A204.1 (cell line): ENCODE measurements around the gene NECAB3.
"Not testable (repeated sequence)": the region's sequence is repeated elsewhere in the genome, so short reads cannot be mapped to it uniquely, and the experiment has no call there.

Source experiments
- FAIRE-seq: peaks from 2 replicates; lab custom pipeline; 2012; peaks lifted over from hg19 to GRCh38; lab: Jason Lieb, UNC

The NECAB3 gene

DNA sequence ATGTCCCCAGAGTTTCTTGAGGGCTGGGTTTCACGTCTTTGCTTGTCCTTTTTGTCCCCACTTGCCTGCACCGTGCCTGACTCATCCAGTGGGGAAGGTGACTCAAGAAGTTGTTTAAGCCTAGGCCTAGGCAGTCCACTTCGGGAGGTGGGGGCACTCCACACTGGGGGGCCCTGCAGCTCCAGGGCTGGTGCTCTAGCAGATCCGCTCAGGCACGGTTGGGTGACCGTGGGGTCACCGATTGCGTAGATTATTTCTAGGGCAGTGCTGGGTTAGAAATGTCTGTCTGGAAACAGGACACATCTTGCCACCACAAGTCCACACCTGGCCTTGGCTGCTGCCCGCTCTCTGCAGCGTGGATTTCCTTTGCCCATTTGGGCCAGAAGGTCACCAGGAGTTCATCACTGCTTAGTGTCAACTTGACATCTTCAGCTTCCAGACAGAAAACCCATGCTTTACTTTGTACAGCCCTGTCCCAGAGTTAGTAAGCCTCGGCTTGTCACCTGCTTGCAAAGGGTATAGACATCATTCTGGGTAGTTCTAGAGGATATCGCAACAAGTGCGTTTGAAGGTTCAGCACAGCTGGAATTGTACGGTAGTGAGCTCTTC, 25.7 kb downstream of the NECAB3 start:
- no peak for FAIRE-seq

DNA sequence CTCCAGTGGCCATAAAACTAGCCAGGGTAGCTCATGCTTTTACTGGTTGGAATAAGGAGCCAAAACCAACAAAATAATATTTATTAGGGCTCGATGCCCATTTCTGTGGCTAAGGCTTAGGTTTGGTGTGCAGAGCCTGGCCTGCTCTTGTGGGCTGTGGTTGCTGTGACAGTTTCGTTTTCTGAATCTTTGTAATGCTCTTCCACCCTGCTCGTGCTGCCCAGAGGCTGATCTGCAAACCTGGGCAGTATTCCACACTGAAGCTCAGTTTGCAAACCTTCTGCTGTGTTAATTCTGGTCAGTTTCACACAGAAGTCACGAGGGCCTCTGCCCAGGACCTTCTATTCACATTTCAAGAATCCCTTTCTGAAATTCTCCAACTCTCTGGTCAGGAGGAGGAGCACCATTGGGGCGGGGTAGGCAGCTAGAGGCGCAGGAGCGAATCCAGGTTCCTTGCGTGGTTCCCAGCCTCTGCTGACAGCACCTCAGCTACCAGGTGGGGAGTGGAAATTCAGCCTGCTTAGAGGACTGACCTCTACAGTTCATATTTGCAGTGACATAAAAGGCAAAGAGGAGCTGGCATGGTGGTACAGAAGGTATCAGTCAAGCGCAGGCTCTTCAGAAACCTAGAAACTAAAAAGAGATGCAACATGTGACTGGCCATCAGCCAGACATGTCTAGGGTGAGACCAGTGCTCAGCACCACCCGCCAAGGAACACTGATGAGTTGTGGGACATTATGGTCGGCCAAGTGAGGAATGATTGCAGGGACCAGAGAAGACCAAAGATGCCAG, 26.4 kb downstream of the NECAB3 start:
- FAIRE-seq, result no peak

DNA sequence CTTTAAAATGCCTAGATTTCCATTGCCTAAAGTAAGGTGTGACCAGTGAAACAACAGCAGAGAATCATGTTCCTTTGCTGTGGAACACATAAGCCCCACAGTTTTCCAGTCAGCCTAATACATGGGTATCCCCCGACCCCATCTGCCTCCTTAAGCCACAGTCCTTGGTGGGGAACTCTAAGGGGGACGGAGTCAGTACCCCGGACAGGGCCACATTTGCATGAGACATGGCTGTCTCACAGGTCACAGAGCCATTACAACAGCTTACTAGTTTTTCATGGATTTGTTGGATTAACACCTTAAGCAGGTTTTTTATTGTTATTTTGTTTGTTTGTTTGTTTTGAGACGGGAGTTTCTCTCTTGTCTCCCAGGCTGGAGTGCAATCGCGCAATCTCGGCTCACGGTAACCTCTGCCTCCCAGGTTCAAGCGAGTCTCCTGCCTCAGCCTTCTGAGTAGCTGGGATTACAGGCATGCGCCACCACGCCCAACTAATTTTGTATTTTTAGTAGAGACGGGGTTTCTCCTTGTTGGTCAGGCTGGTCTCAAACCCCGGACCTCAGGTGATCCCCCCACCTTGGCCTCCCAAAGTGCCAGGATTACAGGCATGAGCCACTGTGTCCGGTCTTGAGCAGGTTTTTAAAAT, 27.1 kb downstream of the NECAB3 start:
- FAIRE-seq, result not testable (repeated sequence)

DNA sequence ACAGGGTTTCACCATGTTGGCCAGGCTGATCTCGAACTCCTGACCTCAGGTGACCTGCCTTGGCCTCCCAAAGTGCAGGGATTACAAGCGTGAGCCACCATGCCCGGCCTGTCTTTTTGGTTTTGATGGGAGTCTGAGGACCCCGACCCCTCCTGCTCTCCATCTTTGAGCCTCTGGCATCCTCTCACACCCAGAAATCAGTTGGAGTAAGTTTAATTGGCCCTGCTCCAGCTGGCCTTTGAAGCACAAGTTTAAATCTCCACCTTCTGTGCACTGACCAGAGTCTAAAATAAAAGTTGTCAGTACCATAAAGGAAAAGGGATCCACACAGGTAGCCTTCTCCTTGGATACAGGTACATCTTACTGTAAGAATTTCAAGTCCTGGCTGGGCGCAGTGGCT, 28.0 kb downstream of the NECAB3 start:
- no peak for FAIRE-seq

DNA sequence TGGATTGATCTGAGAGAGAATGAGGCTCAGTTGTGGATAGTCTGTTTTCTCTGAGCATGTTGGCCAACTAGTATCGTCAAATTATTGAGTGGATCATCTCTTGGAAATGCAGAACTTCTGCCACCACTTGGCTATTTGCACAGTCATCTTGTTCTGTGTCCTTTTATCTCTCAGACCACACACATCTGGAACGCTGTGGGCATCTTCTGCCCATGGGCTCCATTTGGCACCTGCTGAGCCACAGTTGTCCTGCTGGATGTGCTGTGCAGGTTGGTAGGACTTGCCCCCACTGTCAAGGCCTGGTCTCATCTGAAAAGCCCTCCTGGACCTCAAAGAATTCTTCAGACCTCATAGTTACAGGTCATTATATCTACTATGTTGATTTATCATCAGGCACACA, 28.8 kb downstream of the NECAB3 start:
- no peak for FAIRE-seq

DNA sequence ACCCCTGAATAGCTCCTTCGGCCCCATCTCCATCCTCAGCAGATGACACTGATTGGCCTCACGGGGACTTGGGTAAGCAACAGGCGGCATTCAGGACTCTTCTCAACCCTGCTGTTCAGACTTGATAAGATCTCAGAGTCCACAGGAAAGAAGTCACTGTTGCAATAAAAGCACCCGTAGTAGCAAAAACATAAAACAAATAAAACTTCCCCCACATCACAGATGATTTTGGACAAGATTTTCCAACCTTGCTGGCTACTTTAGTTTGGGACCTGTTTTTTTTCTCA, 29.2 kb downstream of the NECAB3 start:
- no peak for FAIRE-seq

DNA sequence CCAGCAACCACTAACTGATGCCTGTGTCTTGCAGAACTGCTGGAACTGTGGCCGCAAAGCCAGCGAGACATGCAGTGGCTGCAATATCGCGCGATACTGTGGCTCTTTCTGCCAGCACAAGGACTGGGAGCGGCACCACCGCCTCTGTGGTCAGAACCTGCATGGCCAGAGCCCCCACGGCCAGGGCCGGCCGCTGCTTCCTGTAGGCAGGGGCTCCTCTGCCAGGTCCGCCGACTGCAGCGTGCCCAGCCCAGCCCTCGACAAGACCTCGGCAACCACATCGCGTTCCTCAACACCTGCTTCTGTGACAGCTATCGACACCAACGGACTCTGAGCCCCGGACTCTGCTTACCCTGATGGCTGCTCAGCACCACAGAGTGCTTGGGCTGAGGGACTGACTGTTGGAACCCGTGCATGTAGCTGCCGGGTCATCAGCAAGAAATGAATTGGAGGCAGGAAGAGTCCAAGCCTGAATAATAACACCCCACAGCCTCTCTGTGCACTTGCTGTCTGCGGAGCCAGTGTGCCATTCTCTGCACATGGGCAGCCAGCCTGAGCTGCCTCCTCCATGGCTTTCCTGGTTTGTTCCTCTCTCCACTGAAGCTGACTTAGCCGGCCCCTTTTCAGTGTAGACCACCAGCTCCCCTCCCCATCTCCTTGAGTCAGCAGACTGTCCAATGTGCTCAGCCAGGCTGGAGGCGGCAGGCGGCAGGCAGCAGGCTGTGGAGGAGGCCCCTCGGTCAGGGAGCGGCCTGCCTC, 29.7 kb downstream of the NECAB3 start:
- FAIRE-seq, result no peak

DNA sequence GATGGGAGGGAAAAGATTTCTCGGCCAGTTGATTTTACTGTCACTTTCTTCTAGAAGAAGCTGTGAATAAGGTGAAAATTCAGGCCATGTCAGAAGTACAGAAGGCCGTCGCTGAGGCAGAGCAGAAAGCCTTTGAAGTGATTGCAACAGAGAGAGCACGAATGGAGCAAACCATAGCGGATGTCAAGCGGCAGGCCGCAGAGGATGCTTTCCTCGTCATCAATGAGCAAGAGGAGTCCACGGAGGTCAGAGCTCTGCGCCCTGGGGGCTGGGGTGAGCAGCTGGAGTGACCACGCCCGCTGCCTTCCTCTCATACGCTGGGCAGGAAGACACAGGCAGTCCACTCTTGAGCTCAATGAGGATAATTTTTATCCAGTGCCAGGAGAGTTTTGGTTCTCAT, 33.9 kb downstream of the NECAB3 start:
- no peak for FAIRE-seq

DNA sequence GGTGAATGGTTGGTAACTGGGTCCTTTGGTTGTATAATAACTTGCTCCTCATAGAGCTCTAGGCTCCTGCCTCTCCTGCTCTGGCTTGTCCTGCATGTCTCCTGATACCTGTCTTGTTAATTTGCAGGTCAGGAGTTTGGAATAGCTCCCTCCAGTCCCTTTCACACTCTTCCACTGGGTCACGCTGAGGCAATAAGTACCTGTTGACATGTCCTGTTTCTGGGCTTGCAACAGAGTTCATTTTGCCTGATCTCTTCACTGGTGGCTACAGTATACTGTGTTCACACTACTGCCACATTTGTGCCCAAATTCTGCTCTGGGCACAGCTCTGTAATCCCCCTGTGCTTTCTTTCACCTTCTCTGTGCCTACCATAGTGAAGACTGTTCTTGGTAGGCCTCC, 37.5 kb downstream of the NECAB3 start:
- FAIRE-seq, result no peak

DNA sequence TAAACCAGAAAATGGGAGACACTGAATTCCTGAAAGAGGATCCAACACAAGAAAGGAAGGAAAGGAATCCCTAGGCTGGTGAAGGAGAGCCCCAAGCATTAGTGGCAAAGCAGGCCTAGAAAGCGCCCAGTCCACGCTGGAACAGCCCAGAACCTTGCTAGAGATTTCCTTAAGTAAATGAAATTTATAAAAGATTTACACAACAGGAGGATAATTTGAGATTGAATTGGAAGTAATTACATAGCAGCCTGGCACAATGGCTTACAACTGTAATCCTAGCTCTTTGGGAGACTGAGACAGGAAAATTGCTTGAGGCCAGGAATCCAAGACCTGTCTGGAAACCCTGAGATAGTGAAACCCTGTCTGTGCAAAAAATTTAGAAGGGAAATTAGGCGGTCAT, 38.9 kb downstream of the NECAB3 start:
- no peak for FAIRE-seq

DNA sequence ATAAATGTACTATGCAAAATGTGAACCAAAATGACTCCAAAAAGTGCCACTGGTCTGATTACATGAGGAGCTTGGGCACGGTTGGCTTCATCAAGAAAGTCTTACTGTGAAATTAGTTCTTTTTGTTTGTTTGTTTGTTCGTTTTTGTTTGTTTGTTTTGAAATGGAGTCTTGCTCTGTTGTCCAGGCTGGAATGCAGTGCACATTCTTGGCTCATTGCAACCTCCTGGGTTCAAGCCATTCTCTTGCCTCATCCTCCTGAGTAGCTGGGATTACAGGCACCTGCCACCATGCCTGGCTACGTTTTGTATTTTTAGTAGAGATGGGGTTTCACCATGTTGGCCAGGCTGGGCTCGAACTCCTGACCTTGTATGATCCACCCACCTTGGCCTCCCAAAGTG, 42.3 kb downstream of the NECAB3 start:
- FAIRE-seq, result not testable (repeated sequence)

DNA sequence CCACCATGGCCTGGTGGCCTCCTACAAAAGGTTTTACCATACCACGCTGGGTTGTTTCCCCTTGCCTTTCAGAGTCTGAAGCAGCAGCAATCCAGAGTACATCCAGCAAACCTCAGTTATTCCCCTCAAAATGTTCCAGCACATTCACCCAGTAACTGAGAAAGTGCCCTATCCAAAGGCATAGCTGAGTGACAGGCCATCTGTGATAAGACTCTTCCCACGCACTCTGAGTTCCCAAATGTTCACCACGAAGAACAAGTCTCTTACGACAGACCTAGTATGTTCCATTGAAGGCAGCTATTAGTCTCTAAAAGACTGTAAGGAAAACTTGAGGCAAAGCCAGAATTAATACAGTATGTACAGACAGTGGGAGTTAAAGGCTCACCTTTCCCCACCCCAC, 43.7 kb downstream of the NECAB3 start:
- no peak for FAIRE-seq

DNA sequence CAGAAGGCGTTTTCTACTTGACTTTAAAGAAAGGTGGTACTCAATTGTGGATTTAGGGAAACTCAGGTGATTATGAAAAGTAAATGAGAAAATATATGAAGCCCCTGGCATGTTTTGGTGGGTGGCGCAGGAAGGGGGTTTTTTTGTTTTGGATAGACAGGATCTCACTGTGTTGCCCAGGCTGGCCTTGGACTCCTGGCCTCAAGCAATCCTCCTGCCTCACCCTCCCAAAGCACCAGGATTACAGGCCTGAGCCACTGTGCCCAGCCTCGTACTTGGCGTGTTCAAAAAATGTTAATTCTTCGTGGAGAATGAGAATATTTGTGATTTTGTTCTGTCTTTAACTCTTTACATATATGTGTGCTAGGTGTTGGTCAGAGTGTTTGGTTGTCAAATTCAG, 44.2 kb downstream of the NECAB3 start:
- no peak for FAIRE-seq

DNA sequence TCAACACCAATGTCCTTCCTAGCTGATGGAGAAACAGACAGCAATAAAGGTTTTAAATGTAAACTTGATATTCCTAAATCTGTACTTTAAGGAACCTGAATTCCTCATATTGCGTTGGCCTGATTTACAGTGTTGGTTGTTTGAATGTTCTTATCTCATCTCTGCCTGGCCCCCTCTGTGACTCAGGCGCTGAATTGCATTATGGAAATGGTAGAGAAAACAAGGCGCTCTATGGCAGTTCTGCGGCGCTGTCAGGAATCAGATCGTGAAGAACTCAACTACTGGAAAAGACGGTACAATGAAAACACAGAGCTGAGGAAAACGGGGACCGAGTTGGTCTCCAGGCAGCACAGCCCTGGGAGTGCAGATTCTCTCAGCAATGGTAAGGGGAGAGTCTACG, 44.7 kb downstream of the NECAB3 start:
- no peak for FAIRE-seq

DNA sequence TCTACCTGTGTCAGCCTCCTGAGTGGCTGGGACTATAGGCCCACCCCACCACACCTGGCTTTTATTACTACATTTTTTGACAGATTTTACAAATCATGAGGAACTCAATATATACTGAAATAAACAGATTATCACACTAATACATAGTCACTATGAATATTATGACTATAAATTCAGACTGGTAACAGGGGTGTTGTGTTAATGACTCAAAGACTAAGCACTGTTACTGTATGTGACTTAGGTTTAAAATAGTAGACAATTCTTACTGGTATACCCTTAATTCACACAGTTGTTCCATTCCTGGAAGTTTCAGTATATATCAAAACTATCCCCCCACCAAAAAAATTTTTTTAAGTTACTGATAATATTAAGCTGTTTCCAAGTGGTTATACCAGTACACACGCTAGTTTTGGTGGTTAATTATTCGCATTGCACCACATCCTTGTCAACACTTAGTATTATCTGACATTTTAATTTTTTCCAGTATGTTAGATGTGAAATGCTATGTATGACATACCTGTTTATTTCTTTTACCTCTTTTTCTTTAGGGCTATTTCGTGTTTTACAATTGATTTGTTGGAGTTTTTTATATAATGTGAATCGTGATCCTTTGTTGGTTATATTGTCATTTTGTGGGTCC, 46.5 kb downstream of the NECAB3 start:
- FAIRE-seq, result no peak

DNA sequence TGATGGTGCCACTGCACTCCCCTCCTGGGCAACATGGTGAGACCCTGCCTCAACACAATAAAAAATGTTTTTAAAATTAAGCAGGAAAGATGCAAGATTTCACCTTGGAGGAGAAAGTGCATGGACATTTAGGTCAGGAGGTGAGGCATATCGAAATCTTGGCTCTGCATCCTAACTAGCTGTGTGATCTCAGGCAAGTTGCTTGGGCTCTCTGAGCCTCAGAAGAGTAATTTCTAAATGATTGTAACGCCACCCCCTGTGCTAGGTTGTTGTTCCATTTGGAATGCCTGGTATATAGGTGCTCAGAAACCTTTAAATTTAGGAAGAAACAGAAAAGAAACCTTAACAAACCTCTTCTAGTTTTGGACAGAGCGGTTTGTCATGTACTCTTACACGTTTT, 48.0 kb downstream of the NECAB3 start:
- FAIRE-seq, result no peak

DNA sequence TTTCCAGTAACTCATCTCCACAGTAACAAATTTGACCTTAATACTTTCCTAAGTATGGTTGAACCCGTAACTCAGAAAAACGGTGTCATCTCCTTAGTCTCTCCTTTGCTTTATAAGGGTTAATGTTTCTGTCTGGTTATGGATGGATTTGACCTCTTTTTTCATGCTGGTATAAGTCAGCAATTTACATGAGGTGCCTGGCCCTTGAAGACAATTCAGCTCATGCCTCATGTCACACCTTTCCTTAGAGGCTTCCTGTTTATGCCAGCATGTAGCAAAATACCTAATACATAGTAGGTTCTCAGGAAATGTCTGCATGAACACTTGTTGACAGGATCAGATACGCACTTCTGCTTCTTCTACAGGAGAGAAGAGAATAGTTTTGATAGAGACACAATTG, 49.8 kb downstream of the NECAB3 start:
- FAIRE-seq, result no peak

DNA sequence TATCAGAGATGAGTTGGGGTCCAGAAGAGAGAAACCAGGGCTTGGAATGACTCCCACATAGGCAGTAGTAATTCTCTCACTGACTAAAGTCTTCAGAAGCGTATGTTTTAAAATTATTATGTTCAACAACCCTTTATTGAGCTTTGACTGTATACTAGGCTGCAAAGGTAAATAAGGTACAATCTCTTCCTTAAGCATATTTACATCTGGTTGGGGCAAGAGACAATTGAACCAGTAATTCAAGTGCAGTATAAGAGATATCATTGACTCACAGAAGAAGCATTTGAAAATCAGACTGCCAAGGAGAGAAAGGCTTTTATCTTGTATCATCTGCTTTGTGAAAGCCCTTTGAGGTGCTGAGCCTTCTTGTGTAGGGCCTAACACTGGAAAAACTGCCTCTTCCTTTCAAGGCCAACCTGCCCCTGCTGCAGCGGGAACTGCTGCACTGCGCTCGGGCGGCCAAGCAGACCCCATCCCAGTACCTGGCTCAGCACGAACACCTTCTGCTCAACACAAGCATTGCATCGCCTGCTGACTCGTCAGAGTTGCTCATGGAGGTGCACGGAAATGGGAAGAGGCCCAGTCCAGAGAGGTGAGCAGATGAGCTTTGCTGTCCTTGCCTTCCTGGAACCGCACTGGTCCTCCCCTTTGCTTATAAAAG, 51.4 kb downstream of the NECAB3 start:
- FAIRE-seq, result no peak

DNA sequence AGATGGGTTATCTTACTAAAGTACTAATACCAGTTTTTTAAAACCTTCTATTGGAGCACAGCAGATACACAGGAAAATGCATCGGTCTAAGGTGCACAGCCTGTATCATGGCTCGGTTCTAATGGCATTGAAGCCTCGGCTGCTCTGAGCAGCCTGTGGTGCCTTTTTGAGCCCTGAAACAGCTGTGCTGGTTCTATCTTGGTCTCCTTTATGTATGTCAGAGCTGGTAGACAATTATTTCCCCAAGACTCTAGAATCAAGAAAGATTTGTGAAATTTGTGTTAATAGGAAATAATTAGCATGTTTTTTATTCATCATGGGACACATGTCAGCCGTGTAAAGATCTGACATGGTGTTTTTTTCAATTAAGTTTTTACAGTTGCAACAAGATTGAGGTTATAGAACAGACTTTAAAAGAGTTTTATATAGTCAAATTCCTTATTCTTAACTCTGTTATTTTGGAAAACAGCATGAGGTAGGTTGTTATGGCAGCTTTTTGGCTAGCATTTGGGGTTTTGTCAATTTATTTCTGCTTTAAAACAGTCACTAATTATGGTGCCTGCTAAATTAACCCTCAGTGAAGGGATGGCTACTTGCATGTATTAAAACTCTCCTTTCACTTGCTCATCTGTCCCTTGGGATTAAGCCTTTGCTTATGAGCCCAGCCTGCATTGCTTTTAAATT, 52.4 kb downstream of the NECAB3 start:
- FAIRE-seq, result no peak

DNA sequence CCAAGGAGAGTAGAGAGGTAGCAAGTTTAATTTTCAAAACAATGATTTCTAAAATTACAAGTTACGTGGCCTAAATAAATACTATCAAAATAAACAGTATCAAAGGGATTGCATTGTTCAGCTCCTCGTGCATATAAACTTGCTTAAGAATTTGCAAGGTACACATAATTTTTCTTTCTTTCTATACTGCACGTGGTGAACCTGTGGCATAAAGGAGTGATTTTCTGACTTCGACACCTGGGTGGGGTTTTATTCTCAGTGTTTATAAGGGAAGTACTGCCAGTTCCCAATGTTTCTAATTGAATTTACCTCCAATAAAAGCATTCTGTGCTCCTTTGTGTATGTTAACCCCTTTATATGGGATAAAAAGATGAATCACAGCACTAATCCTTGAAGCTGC, 62.2 kb downstream of the NECAB3 start:
- FAIRE-seq, result no peak

DNA sequence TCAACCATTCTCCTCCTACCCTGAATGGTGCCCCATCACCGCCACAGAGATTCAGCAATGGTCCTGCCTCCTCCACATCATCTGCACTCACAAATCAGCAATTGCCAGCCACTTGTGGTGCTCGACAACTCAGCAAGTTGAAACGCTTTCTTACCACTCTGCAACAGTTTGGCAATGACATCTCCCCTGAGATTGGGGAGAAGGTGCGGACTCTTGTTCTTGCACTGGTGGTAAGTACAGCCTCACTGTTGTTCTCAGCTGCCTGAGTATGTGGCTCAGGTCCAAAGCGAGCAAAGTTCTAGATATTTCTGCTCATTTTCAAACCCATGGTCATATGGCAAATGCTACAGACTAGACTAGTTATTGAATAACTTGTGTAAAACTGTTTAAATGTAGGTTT, 63.1 kb downstream of the NECAB3 start:
- no peak for FAIRE-seq

DNA sequence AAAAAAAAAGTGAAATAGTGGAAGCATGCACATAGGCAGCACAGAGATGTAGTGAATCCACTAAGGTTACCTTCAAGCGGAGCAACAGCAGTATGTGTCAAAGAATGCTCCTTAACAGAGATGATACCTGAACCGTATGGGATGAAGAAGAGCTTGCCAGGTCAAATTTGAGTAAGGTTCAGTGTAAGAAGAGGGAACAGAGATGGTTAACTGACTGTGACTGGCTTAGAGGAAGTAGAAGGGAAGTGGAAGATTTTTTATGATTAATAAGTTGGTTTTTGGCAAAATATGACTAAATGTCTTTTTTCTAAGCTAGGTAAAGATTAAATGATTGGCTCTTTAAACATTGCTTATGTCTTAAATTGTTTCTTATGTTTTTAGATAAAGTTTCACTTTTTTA, 64.7 kb downstream of the NECAB3 start:
- no peak for FAIRE-seq
